Right ventricle myocardium inferior (tissue), 1 donor: ENCODE measurements around the gene CYGB. TPM values are rescaled to one million over a fixed set of nuclear protein-coding genes. Genes with fewer than 3 reads are reported as not detected.
A peak's percentile ranks its signal among the peaks of the same experiment; 100 is the strongest.

ENCODE experiments used
- ATAC-seq: fragments of 200-7000 bp; cut with Tn5 transposase; one replicate; pipeline ENCODE4 v1.9.1; 2020; ENCODE audit warnings: mild to moderate bottlenecking, moderate library complexity
- DNase-seq: peaks from one replicate; pipeline ENCODE4 v3.0.0; 2021; ENCODE audit errors: missing footprints
- intact Hi-C: fragments of 100-400 bp; cut with DNase I; formaldehyde crosslinking; loops from one replicate; pipeline ENCODE4 v1.11.0; 2022
- total RNA-seq: library from RNA; stranded (reverse); fragmentation: NEBNext Ultra II Directional; extraction: Animal tissue kit (Norgen Biotek cat#: 25700); gene quantifications from one replicate; pipeline ENCODE4 v1.2.1, GENCODE V29; 2021
- donor health status: DM: no; HTN: yes; CAD: no; lungs with severe emphysema.

CYGB gene
- total RNA-seq, 1 donor from 2014 or later: 38.2 TPM

DNA sequence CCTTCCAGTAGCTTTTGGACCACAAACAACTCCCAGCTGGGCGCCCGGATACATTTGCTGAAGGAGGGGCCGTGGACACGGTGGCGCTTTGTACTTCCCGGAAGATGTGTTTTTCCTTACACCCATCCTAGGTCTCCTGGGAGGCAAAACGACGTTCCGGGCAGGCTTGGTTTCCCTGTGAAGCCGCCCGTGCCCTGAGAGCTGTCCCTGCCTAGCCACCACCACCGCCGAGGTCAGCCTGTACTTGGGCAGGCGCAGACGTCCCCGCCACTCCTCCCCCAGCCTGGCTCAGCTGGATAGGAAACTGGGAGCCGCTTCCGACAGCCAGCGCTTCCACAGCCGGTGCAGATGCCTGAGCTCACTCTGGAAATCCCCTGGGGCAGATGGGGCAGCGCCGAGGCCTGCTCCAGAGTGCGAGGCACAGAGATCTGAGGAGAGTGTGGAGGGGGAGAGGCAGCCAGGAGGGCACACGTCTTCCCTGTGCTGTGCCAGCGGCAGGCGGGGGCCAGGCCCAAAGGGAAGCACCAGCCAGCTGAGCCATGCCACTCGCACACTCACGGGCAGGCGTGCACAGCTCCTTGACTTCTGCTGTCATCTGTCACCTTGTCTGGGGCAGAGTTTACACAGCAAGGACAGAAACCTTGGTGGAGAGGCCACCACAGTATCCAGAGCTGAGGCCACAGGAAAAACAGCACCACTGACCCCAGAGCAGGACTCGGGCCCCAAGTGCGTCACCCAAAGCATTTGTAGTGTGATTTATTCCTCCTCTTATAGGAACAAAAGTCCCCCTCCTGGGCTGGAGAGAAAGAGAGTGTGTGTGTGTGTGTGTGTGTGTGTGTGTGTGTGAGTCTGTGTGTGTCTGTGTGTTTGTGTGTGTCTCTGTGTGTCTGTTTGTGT, 39.3 kb downstream of the CYGB start:
- intact Hi-C loops: no loop called here
- peak; percentile 91 for DNase-seq
- ATAC-seq: peak; percentile 75

DNA sequence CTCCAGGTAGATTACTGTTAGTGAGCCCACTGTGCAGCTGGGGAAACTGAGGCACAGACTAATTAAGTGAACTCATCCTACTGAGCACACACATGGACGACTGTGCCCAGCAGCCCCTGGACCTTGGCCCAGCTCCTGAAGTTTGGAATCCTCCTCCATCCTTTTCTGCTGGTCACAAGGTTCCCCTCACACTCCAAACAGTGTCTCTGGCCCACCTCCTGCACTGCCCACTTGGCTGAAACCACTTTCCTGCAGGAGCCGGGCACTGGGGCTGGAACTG, 39.9 kb downstream of the CYGB start:
- no peak for ATAC-seq
- intact Hi-C loops: no loop called here
- no peak for DNase-seq

DNA sequence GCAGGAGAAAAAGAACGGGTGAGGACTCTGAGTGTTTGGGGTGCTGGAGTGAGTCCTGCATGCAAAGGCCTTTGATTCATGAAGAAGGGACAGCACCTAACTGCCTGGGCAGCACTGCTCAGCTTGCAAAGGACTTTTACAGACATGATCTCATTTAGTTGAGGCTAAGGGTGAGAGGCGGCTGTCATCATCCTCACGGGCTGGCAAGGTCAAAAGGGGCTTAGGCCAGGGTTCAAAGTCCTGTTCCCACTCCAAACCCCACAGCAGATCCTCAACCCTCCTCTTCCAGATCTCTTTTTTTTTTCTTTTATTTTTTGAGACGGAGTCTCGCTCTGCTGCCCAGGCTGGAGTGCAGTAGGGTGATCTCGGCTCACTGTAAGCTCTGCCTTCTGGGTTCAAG, 41.0 kb downstream of the CYGB start:
- no peak for ATAC-seq
- DNase-seq: no peak
- intact Hi-C loops: no loop called here

DNA sequence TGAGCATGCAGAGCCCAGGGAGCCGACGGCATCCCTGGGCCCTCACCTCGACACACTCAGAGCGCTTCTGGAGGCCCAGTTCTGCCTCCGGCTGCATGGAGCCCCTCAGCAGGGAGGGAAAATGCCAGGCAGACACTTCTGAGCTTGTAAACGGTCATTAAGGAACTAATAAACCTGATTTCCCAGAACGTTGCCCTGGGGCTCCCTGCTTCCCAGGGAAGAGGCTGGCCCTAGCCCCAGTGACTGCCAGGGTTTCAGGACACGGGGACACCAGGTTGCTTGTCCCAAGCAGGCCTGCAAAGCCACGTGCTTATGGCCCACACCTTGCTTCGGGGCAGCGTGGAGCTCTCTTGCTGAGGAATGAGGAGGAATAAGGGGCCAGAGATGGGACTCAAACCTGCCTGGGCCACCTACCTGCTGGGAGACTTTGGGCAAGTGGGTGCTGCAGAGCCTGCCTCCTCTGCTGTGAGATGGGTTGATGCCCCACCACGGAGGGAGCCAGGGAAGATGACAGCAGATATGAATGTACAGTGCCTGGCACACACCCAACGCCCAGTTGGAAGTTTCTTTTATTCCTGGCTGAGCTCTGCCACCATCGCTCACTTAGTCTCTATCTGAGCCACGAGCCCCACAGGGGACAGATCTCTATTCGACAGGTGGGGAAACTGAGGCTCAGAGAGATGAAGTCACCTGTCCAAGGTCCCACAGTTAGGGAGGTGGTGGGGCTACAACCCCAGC, 41.7 kb downstream of the CYGB start:
- ATAC-seq: no peak

DNA sequence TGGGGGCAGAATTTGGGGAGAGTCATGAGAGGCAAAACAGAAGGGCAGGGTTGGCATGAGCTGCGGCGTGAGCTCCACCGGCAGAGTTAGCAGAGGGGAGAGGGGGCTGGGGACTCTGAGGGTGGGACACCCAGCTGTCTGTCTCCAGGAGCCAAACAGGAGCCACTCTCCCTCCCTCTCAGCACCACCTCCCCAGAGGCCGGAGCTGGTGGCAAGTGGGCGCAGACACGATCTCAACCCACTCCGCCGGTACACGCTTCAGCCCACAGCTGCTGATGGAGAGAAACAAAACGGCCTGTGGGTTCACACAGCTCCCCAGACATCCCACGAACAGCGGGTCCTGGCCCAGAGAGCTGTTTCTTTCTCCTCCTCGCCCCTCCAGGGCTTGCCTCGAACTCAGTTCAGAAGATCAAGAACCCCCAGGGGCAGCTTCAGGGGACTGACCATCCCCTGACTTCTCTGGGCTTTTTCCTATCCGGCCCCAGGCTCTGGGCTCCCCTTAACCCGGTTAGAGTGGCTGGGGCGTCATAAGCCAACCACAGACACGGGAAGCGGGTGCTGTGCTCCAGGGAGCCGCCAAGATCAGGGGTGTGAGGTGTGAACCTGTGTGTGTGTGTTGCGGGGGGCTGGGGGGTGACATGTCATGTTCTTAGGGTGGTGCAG, 43.9 kb downstream of the CYGB start:
- DNase-seq: no peak
- ATAC-seq: no peak
- intact Hi-C loops: no loop called here

More for the DNA sequence above, 41.7 kb downstream of the CYGB start:
- no peak for DNase-seq
- intact Hi-C loops: no loop called here

DNA sequence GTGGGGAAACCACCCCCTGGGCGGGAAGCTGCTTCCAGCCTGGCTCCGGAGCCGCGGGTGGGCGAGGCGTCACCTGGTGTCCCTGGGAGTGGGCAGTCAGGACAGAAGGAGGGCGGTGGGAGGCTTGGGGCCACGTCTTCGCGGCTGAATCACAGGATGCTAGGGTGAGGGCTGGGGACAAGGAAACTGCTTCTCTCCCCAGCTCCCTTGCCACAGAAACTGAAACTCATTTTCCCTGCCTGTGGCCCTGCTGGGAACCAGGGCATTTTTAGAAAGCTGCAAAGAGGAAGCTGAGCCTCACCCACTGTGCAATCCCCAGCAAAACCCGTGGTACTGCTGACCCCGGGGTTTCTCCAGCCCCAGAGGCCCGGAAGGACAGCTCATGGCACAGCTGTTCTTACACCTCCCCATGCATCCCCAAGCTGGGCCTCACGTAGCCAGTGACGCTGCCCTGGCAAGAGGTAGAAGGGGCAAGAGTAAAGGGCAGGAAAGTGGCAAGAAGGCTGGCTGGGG, 44.5 kb downstream of the CYGB start:
- ATAC-seq: peak; percentile 59
- intact Hi-C loops: no loop called here
- DNase-seq: peak; percentile 92

DNA sequence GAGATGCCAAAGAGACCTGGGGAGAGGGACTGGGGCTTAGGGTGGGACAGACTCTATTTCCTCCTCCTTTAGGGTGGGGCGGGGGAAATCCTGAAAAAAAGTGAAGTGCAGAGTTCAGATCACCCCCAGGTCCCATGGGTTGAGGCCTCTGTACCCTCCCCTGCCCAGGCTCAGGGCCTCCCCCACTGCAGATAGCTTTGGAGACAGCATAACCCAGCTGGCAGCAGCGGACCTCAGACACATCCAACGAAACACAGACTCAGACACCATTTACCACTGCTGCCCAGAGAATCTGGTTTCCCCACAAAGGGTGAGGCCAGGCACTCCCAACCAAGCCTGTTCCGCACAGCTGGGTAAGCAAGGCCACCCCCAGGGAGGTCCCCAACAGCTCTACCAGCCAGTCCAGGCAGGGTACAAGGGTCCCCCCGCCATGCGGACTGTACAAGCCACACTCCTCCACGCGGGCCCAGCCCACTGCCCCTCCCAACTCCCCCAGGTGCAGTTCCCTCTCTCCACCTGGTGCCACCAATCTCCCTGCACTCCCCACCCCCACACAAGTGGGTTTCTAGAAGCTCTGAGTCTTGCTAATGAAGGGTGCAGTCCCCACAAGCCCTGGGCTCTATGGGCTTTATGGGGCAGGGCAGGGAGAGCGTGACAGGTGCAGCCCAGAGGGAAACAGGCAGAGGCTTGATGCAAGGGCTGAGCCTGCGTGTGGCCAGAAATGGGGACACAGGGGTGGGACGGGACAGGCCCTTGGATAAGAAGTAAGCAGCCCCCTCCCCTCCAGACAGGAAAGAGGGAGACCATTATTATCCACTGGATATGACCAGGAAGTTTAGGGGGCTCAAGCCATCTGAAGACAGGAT, 45.2 kb downstream of the CYGB start:
- intact Hi-C loops: no loop called here
- no peak for DNase-seq
- peak; percentile 25 for ATAC-seq

DNA sequence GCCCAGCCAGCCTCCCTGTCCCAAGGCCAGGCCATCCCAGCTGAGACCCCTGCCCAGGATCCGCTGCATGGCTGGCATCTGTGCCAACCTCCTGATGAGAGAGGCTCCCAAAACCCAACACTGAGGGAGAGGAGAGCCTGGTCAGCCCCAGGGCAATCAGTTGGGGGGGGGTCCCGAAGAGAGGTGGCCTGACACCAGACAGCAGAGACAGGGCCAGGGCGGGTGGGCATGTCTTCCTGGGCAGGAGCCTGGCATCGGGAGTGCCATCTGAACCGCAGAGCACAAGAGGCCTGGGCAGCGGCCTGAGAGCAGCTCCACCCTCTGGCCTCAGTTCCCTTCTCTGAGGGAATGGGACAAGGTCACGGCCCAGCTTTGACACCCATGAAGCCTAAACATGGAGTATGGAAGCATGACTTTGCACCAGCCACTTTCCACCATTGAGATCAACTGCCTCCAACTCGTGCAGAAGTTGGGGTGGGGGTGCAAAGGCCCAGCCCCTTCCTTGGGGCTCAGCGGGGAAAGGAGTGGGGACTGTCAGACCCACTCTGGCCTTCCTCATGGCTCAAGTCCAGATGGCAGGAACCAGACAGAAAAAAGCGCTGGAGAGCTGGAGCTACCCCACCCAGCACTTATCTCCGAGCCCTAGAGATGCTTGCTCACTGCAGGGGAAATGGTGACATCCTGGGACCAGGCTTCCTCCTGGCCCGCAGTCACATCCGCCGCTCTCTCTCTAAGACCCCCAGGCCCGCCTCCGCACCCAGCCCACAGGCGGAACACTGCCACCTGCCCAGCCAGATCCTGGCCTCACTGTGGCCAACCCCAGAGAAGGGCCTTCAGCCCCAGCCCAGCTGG, 46.0 kb downstream of the CYGB start:
- DNase-seq: peak; percentile 79
- peak; percentile 41 for ATAC-seq
- intact Hi-C loops: no loop called here

DNA sequence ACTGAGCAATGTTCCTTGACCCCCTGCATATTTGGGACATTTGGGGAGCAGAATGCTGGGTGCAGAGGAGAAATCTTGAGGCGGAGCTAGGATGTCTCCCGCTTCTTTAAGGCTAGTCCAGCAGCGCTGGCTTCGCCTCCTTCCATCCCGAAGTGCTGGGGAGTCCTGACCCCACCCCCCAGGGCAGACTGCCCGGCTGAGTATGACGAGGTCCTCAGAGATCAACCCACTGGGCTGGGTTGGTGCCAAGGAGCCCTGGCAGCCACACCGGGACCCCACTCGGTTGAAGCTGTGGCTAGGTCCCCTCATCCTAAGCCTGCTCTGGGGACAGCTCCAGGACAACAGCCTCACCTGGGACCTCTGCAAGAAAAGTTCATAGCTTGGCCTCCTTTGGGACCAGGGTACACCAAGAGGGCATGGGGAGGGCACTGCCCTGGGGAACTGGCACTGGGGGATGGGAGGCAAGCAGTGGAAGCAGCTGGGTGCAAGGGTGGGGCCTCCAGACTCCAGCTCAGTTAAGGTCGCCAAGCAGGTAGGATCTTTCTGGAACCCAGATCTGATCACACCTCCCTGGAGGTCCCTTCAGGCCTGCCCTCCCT, 47.3 kb downstream of the CYGB start:
- DNase-seq: no peak
- intact Hi-C loops: no loop called here
- ATAC-seq: no peak

DNA sequence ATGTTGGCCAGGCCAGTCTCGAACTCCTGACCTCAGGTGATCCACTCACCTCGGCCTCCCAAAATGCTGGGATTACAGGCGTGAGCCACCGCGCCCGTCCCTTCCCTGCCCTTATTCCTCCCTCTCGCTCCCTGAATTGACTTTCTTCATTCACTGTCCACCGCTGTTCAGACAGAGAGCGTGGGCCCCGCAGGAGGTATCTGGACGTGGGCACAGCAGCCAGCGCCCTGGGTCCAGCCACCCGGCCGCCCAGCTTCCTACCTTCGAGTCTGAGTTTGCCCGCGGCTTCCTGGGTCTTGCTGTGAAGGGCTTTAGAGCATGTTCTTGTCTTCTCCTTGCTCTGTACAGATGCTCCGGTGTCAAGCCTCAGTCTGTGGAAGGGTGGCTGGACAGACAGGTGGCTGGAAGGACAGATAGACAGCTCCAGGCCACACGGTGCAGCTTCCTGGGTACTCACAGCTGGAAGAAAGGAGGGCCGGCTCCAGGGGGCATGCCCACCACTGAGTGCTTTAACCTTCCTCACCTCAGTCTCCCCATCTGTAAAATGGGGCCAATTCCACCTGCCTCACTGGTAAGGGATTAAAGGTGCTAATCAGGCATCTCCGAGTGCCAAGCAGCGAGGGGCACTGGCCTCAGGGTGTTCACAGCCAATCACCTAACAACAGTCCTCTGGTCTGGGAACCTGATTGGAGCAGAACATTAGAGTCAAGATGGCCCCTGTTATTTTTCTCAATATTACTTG, 49.9 kb downstream of the CYGB start:
- intact Hi-C loops: no loop called here
- ATAC-seq: no peak
- DNase-seq: no peak

DNA sequence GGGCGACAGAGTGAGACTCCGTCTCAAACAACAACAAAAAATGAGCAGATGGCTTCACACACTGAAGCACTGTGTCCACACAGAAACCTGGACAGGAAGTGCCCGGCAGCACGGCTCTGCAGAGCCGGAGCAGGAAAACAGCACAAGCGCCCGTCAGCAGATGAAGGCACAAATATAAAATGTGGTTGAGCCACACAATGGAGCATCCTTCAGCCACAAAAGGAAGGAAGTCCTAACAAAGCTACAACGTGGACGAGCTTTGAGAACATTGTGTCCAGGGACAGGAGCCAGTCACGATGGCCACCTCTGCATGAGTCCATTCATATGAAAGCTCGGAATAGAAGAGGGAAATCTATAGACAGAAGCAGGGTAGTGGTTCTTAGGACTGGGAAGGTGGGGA, 51.9 kb downstream of the CYGB start:
- peak; percentile 80 for DNase-seq
- ATAC-seq: peak; percentile 65
- intact Hi-C loops: no loop called here

DNA sequence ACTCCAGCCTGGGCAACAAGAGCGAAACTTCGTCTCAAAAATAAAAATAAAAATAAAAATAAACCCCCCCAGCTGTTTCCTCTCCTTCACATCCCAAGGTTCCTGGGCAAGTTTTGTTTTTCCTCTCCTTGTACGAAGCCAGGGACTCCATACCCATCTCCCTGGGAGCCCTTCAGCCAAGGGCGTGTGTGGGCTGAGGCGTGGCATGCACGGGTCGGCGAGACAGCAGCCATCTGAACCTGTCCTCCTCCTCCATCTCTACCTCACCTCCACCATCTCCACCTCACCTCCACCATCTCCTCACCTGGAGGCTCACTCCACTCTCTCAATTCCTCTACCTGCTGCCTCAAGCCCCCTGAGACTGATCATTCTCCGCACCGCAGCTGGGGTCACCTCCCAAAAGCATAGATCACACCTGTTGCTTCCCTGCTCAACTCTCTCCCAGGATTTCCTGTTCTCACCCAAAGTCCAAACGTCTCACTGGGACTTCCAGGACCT, 53.2 kb downstream of the CYGB start:
- no peak for DNase-seq
- no peak for ATAC-seq
- intact Hi-C loops: no loop called here

DNA sequence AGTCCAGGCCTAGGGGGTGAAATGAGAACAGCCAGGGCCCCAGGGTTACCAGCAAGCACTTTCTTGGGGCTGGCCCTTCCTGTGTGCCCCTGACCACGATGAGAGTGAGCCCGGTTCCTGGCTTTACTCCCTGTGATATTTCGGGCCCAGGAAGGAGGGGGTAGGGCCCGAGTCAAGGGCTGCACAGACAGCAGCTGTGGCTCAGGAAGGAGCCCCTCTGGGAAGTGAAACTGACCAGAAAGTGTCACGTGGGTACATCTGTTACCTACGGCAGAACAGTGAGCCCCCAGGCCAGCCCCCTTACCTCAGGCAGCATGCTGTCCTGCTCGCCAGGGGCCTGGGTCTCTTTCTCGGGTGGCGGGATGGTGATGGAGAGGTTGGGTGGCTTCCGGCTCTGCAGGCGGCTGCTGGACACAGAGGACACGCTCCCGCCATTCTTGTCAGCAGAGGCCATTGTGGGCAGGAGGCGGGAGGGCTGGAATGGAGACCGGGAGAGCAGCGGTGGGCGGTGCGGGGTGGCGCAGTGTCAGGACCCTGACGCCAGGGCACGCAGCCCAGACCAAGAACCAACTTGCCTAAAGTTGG, 56.3 kb downstream of the CYGB start:
- DNase-seq (peak; percentile 64), ATAC-seq (peak; percentile 36)
- intact Hi-C loops: no loop called here

DNA sequence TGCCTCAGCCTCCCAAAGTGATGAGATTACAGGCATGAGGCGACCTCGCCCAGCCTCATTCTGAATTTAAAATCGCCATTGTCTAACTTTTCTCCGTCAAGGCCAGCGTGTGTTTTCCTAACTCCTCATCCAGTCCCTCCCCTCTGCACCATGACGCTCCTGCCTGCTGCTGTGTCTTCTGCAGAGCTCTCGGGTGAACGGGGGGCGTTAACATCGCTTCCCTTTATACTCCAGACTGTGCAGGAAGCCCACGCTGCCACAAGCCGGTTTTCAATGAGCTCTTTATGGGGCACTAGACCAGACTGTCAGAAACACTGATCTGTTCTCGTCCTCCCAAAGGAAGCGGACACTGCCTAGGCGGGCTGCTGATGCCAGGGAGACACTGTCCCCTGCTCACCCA, 56.9 kb downstream of the CYGB start:
- DNase-seq: peak; percentile 28
- ATAC-seq: no peak
- intact Hi-C loops: no loop called here

DNA sequence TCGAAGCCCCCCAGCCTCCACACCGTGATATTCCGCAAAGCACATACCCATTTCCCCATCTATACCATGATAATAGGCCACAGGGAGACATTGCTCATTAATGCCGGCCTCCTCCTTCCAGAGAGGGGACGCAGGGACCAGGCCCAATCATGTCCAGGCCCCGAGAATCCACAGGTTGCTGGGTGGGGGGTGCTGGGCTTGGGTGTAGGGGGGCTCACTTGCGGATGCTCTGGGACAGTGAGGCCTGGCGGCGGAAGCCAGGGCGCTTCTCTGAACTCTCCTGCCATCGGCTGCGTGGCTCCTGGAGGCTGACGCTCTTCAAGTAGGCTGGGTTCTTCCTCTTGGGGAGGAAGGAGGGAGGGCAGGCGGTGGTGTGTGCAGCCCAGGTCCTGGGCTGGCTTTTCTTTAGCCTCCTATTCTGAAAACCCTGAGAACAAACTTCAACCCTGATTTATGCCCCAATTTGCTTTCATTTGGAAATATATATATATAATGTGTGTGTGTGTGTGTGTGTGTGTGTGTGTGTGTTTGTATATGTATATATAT, 57.9 kb downstream of the CYGB start:
- intact Hi-C loops: no loop called here
- ATAC-seq (no peak), DNase-seq (no peak)
